Measurements from ENCODE around the gene SAMD8. TPM values are rescaled to one million over a fixed set of nuclear protein-coding genes. Genes with fewer than 3 reads are reported as not detected.

SAMD8 gene
- total and polyA plus RNA-seq, 2 of the 8 experiments (the other 6 are each of a cell fraction or from before 2014, with no cell fraction given), result 11.7 to 20.9 TPM

GRCh38 chr10:75228834-75229233 is 117.4 kb downstream of the SAMD8 start:
- CTCF ChIA-PET (ENCODE audit: partially characterized antibody), result interaction anchor here (0.9 to 18.9 kb wide), 6 partner anchors 10 to 120 kb away, joined by 3 to 209 read pairs (median 6); partner anchors contain the start of gene VDAC2
- peaks cover 4% of the 10 kb centered on the region; the same call in 1 of the 2 replicates for H3K79me1 ChIP-seq (ENCODE audit: low read depth, low read length)
- no peak overlapping the region for H3K27ac ChIP-seq (ENCODE audit: low read depth, low read length)
- H3K27me3 ChIP-seq (replicated peaks in 1 of 4; ENCODE audit: control insufficient read depth in 3 of 4, extremely low read depth in 1 of 4, insufficient read depth in 3 of 4, low read length in 3 of 4), result no peaks in the 10 kb centered on the region
- no peak overlapping the region for H2BK12ac ChIP-seq (ENCODE audit: low read depth, low read length)
- peaks cover 3 to 12% of the 10 kb centered on the region in 2 experiments for H4K20me1 ChIP-seq (replicated peaks in 1 of 2; ENCODE audit: control insufficient read depth in 1 of 2, insufficient read depth in 2 of 2, low read length in 2 of 2)
- no peak overlapping the region for H4K8ac ChIP-seq (ENCODE audit: extremely low read depth, insufficient read depth, low read length)
- H3K56ac ChIP-seq (replicated peaks; ENCODE audit: insufficient read length, low read depth, low read length), result no peak overlapping the region
- H3K4me1 ChIP-seq (replicated peaks in 1 of 4; ENCODE audit: control insufficient read depth in 3 of 4, insufficient read depth in 4 of 4, low read length in 3 of 4), result peaks cover 17 to 34% (median 29%) of the 10 kb centered on the region in 4 experiments
- no peak overlapping the region for H4K91ac ChIP-seq (replicated peaks; ENCODE audit: insufficient read length, low read length)
- H3K4me3 ChIP-seq (ENCODE audit: extremely low read depth in 1 of 4, insufficient read depth in 2 of 4, low read depth in 3 of 4, low read length in 4 of 4), result no peak overlapping the region
- no peak for FAIRE-seq
- peak overlapping the region; percentile 82; the same call in 1 of the 2 replicates for H2BK5ac ChIP-seq (ENCODE audit: low read depth, low read length)
- H3K9ac ChIP-seq (replicated peaks in 1 of 4; ENCODE audit: extremely low read depth in 1 of 4, low read depth in 3 of 4, low read length in 3 of 4), result no peak overlapping the region
- H3K4me2 ChIP-seq (ENCODE audit: insufficient read depth in 1 of 2, low read depth in 2 of 2, low read length in 2 of 2), result no peak overlapping the region
- H2BK20ac ChIP-seq (ENCODE audit: low read length), result no peak overlapping the region
- no peak overlapping the region for H2BK15ac ChIP-seq (ENCODE audit: low read length)
- TF ChIP-seq SIRT6 (IDR thresholded peaks at IDR 0.05; ENCODE audit: low read length), result no peak
- no peak for TF ChIP-seq KDM1A (IDR thresholded peaks at IDR 0.05; ENCODE audit: borderline replicate concordance, low read length)
- peaks cover 18 to 68% (median 27%) of the 10 kb centered on the region in 4 experiments for H3K36me3 ChIP-seq (ENCODE audit: control insufficient read depth in 2 of 4, insufficient read depth in 4 of 4, low read length in 3 of 4)
- no peak overlapping the region for H4K5ac ChIP-seq (ENCODE audit: insufficient read length, low read depth, low read length)
- H3K23ac ChIP-seq (ENCODE audit: insufficient read length), result no peak overlapping the region
- no peaks in the 10 kb centered on the region for H3K9me3 ChIP-seq (ENCODE audit: insufficient read depth in 2 of 2, low read depth in 1 of 2, low read length in 1 of 2)
- peaks cover 6 to 54% of the 10 kb centered on the region in 2 experiments for H3K79me2 ChIP-seq (ENCODE audit: control insufficient read depth in 1 of 2, insufficient read depth in 2 of 2, low read length in 2 of 2)
- no peak overlapping the region for H3K14ac ChIP-seq (ENCODE audit: insufficient read length)
- H2AK5ac ChIP-seq (ENCODE audit: low read depth, low read length), result no peak overlapping the region
- no peak overlapping the region for H3K4ac ChIP-seq (replicated peaks; ENCODE audit: insufficient read length, low read depth, low read length)
- DNase-seq (ENCODE audit: low read depth in 1 of 2, low spot score in 2 of 2), result no peak
- whole genome bisulfite sequencing, 2 experiments (ENCODE audit: extremely low coverage in 1 of 2, insufficient coverage in 1 of 2, insufficient read length in 1 of 2, insufficient replicate concordance in 2 of 2, low coverage in 1 of 2, low lambda C conversion rate in 2 of 2, missing lambda C conversion rate in 1 of 2), result 94 to 100% methylated on average over 1 to 4 of the region's 4 CpGs
- POLR2A ChIA-PET (ENCODE audit: partially characterized antibody), result interaction anchor here (1.9 to 27.6 kb wide), 3 partner anchors 9 to 33 kb away, joined by 5 to 801 read pairs (median 79); partner anchors contain the start of gene VDAC2
- H3K18ac ChIP-seq (ENCODE audit: extremely low read depth, low read length), result no peak overlapping the region
- H3K23me2 ChIP-seq (ENCODE audit: low read depth, low read length), result peaks cover 2% of the 10 kb centered on the region; the same call in 1 of the 2 replicates
- H2AFZ ChIP-seq (ENCODE audit: low read length), result no peak overlapping the region
- no peak overlapping the region for H2BK120ac ChIP-seq (replicated peaks; ENCODE audit: low read depth, low read length)

All from H1 (cell line).